SW480 (cell line): ENCODE measurements around the gene PPM1H.
"Not testable (repeated sequence)": the region's sequence is repeated elsewhere in the genome, so short reads cannot be mapped to it uniquely, and the experiment has no call there.

Experiments
- DNase-seq: peaks from one replicate; pipeline ENCODE4 v3.0.0-alpha.2; 2016; ENCODE audit warnings: low spot score

PPM1H gene

GRCh38 chr12:62683776-62684569, 251.0 kb downstream of the PPM1H start:
- DNase-seq, result no peak

- DNase-seq, result no peak
These were observed 253.6 kb downstream of the PPM1H start for GRCh38 chr12:62681306-62681705.

- no peak for DNase-seq
These were observed 255.3 kb downstream of the PPM1H start for GRCh38 chr12:62679608-62680007.

GRCh38 chr12:62677355-62677754, 257.6 kb downstream of the PPM1H start:
- DNase-seq, result no peak

GRCh38 chr12:62676521-62677307, 258.2 kb downstream of the PPM1H start:
- DNase-seq, result no peak

- no peak for DNase-seq
These were observed 261.7 kb downstream of the PPM1H start for GRCh38 chr12:62673028-62673815.

- no peak for DNase-seq
These were observed 263.8 kb downstream of the PPM1H start for GRCh38 chr12:62670986-62671720.

GRCh38 chr12:62668782-62669181, 266.2 kb downstream of the PPM1H start:
- no peak for DNase-seq

GRCh38 chr12:62664951-62665350, 270.0 kb downstream of the PPM1H start:
- not testable (repeated sequence) for DNase-seq

GRCh38 chr12:62660756-62661155, 274.2 kb downstream of the PPM1H start:
- DNase-seq, result no peak

- no peak for DNase-seq
These were observed 275.3 kb downstream of the PPM1H start for GRCh38 chr12:62659453-62660295.

- no peak for DNase-seq
These were observed 276.0 kb downstream of the PPM1H start for GRCh38 chr12:62658910-62659309.

- DNase-seq, result no peak
These were observed 277.7 kb downstream of the PPM1H start for GRCh38 chr12:62657363-62657632.

GRCh38 chr12:62656591-62657362, 278.2 kb downstream of the PPM1H start:
- no peak for DNase-seq

GRCh38 chr12:62655666-62656151, 279.2 kb downstream of the PPM1H start:
- DNase-seq, result no peak

GRCh38 chr12:62654326-62655241, 280.4 kb downstream of the PPM1H start:
- DNase-seq, result no peak

- no peak for DNase-seq
These were observed 281.2 kb downstream of the PPM1H start for GRCh38 chr12:62653740-62654139.

GRCh38 chr12:62653304-62653703, 281.6 kb downstream of the PPM1H start:
- DNase-seq, result no peak

GRCh38 chr12:62651138-62651537, 283.8 kb downstream of the PPM1H start:
- no peak for DNase-seq
